ENCODE data around the gene FAM221B. TPM values are rescaled to one million over a fixed set of nuclear protein-coding genes. Genes with fewer than 3 reads are reported as not detected.

Gene FAM221B
- total and polyA plus RNA-seq, 8 donors: 0.10 TPM; not detected in 7

DNA sequence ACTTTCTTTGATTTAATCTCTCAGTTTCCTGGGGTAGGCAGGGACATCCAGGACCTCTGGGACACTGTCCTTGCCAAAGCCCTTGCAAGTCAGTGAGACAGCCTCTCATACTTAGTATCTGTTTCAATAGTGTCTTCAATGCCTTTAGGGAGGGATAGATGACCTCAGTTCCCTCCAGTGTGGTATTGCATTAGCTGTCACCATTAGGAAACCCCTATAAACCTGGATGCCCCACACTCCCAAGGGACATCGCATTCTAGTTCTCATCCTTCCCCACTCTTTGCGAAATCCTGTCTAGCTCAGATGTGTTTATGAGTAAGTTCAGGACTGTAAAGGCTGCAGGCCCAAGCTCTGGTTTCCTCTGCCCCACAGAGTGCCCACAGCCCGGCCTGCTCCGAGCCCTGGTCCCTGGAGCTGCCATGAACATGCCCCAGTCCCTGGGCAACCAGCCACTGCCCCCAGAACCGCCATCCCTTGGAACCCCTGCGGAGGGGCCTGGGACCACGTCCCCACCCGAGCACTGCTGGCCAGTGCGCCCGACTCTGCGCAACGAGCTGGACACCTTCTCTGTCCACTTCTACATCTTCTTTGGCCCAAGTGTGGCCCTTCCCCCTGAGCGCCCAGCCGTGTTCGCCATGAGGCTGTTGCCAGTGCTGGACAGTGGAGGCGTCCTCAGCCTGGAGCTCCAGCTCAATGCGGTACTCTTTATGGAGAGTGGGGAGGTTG lies 13.7 kb upstream of the FAM221B start:
- TF ChIP-seq POLR2A (IDR thresholded peaks at IDR 0.05) (no peak), POLR2AphosphoS5 (IDR thresholded peaks at IDR 0.05) (no peak), EP300 (IDR thresholded peaks at IDR 0.05) (no peak), CTCF (IDR thresholded peaks at IDR 0.05) (no peak)
- WGBS, 5 donors: 92 to 95% (median 93%) methylated on average over 9 to 17 of the region's 17 CpGs
- intact Hi-C loops (cut with DNase I; ENCODE audit: low total_unique reads): no loop called here
- Histone ChIP-seq H3K27me3 (peaks cover 0 to 16% (median 0%) of the 10 kb centered on the region in 3 donors), H3K4me3 (no peak overlapping the region), H3K9me3 (no peaks in the 10 kb centered on the region), H3K4me1 (peaks cover 34 to 49% (median 36%) of the 10 kb centered on the region in 4 donors), H3K27ac (peak overlapping the region in 1 of 5 donors; percentile 82), H3K36me3 (peaks cover 0 to 20% (median 11%) of the 10 kb centered on the region in 4 donors)
- no peak for DNase-seq

- TF ChIP-seq POLR2AphosphoS5 (IDR thresholded peaks at IDR 0.05): no peak
- no peak for TF ChIP-seq POLR2A (IDR thresholded peaks at IDR 0.05)
- no peak for TF ChIP-seq CTCF (IDR thresholded peaks at IDR 0.05)
- no peak for TF ChIP-seq EP300 (IDR thresholded peaks at IDR 0.05)
- Histone ChIP-seq H3K4me3 (no peak overlapping the region), H3K27me3 (peaks cover 0 to 15% (median 0%) of the 10 kb centered on the region in 3 donors), H3K27ac (no peak overlapping the region), H3K36me3 (peaks cover 0 to 14% (median 4%) of the 10 kb centered on the region in 4 donors), H3K4me1 (peaks cover 30 to 43% (median 31%) of the 10 kb centered on the region in 4 donors), H3K9me3 (no peaks in the 10 kb centered on the region)
- DNase-seq: no peak
- 71 to 96% (median 85%) methylated on average over 4 to 5 of the region's 5 CpGs for WGBS, 5 donors
- intact Hi-C loops (cut with DNase I; ENCODE audit: low total_unique reads): no loop called here
These were observed 13.0 kb upstream of the FAM221B start for GRCh38 chr9:35841645-35841900.

GRCh38 chr9:35840881-35841644 lies 12.5 kb upstream of the FAM221B start:
- Histone ChIP-seq H3K27ac (no peak overlapping the region), H3K36me3 (peaks cover 0 to 9% (median under 1%) of the 10 kb centered on the region in 4 donors), H3K4me3 (no peak overlapping the region), H3K9me3 (no peaks in the 10 kb centered on the region), H3K27me3 (peaks cover 0 to 10% (median 0%) of the 10 kb centered on the region in 3 donors), H3K4me1 (peaks cover 25 to 38% (median 28%) of the 10 kb centered on the region in 4 donors)
- 75 to 93% (median 91%) methylated on average over 15 of the region's 15 CpGs for whole genome bisulfite sequencing, 5 donors
- TF ChIP-seq EP300 (IDR thresholded peaks at IDR 0.05): no peak
- no peak for TF ChIP-seq CTCF (IDR thresholded peaks at IDR 0.05)
- no peak for TF ChIP-seq POLR2A (IDR thresholded peaks at IDR 0.05)
- TF ChIP-seq POLR2AphosphoS5 (IDR thresholded peaks at IDR 0.05): no peak
- intact Hi-C loops (cut with DNase I; ENCODE audit: low total_unique reads): no loop called here
- peak in 1 of 2 donors; percentile 52 for DNase-seq

DNA sequence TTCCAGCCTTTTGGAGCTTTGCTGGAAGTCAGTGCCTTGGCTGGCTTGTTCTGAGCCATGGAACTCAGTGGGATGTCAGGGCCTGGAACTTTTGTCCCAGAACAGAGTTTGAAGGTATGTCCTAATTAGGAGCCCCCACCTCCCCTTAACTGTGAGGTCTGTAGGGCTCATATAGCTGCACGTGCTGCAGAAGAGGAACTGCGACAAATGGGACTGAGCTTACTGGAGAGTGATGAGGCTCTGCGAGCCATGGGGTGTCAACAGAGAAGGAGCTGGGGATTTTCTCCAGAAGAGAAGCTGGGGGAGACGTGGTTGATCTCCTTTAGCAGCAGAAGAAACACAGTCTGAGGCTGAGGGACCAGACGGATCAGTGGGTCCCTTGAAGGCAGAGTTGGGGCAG lies 11.4 kb upstream of the FAM221B start:
- no peak for DNase-seq
- TF ChIP-seq POLR2AphosphoS5 (IDR thresholded peaks at IDR 0.05) (no peak), CTCF (IDR thresholded peaks at IDR 0.05) (no peak), POLR2A (IDR thresholded peaks at IDR 0.05) (no peak), EP300 (IDR thresholded peaks at IDR 0.05) (no peak)
- intact Hi-C loops (cut with DNase I; ENCODE audit: low total_unique reads): no loop called here

More for the DNA sequence above, 11.4 kb upstream of the FAM221B start:
- no peaks in the 10 kb centered on the region for H3K9me3 ChIP-seq
- H3K4me3 ChIP-seq: no peak overlapping the region
- 85 to 94% (median 89%) methylated on average over 5 of the region's 5 CpGs for WGBS, 5 donors
- H3K27ac ChIP-seq: no peak overlapping the region
- H3K4me1 ChIP-seq: peaks cover 17 to 38% (median 27%) of the 10 kb centered on the region in 4 donors
- H3K27me3 ChIP-seq: peaks cover 0 to 10% (median 0%) of the 10 kb centered on the region in 3 donors
- H3K36me3 ChIP-seq: peaks cover 0 to 11% (median 2%) of the 10 kb centered on the region in 4 donors

Data from stomach (tissue), 9 donors.